Measurements from ENCODE around the gene GBP3.
A peak's percentile ranks its signal among the peaks of the same experiment; 100 is the strongest.
"Not testable (repeated sequence)": the region's sequence is repeated elsewhere in the genome, so short reads cannot be mapped to it uniquely, and the experiment has no call there.

The GBP3 gene

DNA sequence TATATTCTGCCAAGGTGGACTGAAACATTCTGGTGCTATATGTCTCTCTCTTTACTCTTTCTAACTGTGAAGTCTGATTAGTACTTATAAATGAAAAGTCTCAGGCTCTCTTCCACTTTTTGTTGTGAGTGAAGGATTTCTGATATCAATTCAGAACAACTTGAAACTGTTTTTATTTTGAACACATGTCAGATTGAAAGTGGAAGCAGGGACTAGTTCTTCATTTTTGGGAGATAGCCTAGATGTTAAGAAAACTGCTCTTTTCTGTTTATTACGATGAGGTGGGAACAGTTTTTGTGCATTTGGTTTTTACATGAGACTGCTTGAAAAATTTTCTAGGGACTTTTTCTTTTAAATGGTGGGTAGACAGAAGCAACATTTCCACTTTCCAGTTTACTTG is 14.5 kb upstream of the GBP3 start:
- no peak for DNase-seq

DNA sequence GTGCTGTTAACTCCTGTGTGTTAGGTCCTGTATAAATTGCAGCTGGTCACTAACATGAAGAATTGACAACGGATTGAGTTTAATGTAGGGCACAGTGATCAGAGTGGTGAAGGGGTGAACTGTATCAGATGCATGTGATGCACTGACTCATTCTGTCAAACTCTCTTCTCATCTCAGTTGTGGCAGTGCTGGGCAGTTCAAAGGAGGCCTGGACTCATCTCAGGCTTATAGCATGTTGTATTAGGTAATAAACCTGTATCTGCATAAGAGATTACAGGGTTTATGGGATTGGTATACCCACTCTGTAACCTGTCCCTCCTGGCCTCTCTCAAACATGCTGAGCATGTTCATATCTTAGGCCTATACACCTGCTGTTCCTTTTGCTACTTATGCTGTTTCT is 12.4 kb upstream of the GBP3 start:
- DNase-seq: no peak

GRCh38 chr1:89034004-89034403 is 11.3 kb upstream of the GBP3 start:
- DNase-seq: peak; percentile 33

- DNase-seq: not testable (repeated sequence)
These were observed 6.4 kb upstream of the GBP3 start for GRCh38 chr1:89029051-89029450.

GRCh38 chr1:89025928-89026327 is 3.3 kb upstream of the GBP3 start:
- DNase-seq: no peak

GRCh38 chr1:89023026-89023425 is 360 bp upstream of the GBP3 start:
- DNase-seq: no peak

GRCh38 chr1:89018318-89018717 is 4.3 kb downstream of the GBP3 start:
- not testable (repeated sequence) for DNase-seq

GRCh38 chr1:89008511-89008910 is 14.2 kb downstream of the GBP3 start:
- no peak for DNase-seq

GRCh38 chr1:89005286-89006151 is 17.1 kb downstream of the GBP3 start:
- no peak for DNase-seq

- DNase-seq: not testable (repeated sequence)
These were observed 20.5 kb downstream of the GBP3 start for GRCh38 chr1:89002176-89002575.

DNA sequence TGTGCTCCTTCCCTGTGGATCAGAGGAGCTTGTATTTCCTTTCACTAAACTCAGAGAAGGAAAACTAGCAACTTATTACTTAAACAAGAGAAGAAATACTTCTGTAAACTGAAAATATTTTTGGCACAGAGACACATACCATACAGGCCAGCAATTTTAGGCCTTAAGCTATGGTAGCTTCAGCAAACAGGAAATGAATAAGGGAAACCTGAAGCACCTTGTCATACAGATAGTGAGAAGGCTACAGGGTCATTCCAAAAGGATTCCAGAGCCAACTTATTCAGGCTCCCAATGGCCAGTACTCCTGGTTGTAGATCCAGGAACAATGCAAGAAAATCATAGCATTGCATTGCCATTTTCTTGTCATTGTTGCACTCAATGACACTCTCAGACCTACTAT is 21.2 kb downstream of the GBP3 start:
- no peak for DNase-seq

DNA sequence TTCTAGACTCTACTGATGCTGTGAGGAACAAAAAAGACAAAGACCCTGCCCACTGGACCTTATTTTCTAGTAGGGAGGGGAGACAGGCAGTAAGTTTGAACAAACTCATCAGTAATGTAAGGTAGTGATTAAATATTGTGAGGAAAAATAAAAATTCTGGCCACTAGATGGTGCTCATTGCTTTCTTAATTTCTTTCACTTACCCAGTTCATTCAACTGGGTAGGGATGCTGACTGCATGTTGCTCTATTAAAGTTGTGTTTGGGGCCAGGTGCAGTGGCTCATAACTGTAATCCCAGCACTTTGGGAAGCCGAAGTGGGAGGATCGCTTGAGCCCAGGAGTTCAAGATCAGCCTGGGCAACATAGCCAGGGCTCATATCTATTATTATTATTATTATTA is 23.9 kb downstream of the GBP3 start:
- no peak for DNase-seq

DNA sequence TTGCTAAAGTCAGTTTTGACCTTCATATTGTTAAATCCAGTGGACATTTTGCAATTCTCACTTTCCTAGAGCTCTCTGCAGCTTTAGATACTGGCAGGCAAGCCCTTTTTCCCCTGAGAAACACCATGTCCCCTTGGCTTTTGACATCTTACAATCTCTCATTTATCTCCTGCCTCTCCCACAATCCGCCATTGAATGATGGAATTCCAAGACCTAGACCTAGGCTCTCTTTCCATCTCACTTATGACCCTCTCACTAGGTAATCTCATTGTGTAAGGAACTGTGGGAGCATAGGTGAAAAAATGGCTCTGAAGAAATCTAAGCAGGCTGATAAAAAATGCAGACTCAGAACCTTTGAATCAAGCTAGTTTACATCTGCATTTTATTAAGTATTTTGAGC is 32.2 kb downstream of the GBP3 start:
- DNase-seq: no peak

GRCh38 chr1:88985692-88986091 is 37.0 kb downstream of the GBP3 start:
- no peak for DNase-seq

GRCh38 chr1:88985032-88985431 is 37.6 kb downstream of the GBP3 start:
- DNase-seq: no peak

- DNase-seq: no peak
These were observed 38.1 kb downstream of the GBP3 start for GRCh38 chr1:88984569-88984968.

GRCh38 chr1:88983791-88984559 is 38.7 kb downstream of the GBP3 start:
- DNase-seq: no peak

GRCh38 chr1:88982055-88982454 is 40.6 kb downstream of the GBP3 start:
- DNase-seq: no peak

DNA sequence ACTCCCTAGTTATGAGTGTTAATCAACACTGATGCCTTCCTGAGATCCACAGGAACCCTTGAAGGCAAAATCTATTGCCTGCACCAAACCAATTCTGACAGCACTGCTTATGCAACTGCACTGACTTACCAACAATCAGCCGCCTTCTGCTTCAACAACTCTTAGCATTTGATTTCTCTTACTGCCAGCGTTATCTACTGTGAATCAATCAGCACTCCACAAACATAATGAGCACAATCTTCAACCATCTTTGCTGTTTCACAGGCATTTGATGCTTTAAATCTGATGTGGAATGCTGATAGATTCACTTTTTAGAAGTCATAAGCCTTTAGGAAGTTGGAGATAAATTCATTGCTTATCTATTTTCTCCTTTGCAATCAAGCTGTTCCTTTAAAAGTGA is 41.2 kb downstream of the GBP3 start:
- not testable (repeated sequence) for DNase-seq

GRCh38 chr1:88980870-88981269 is 41.8 kb downstream of the GBP3 start:
- DNase-seq: no peak

DNA sequence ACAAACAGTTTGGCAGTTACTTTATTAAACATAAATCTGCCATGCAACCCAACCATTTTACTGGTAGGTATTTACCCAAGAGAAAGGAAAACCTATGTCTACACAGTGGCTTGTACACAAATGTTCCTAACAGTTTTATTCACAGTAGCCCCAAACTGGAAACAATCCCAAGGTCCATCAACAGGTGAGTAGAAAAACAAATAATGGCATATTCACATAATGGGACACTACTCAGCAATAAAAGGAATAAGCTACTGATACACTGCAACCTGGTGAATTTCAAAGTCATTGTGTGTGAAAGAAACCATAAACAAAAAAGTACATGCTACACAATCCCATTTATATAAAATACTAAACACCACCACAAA is 42.9 kb downstream of the GBP3 start:
- no peak for DNase-seq

- DNase-seq: no peak
These were observed 43.5 kb downstream of the GBP3 start for GRCh38 chr1:88979054-88979748.

- no peak for DNase-seq
These were observed 46.4 kb downstream of the GBP3 start for GRCh38 chr1:88976235-88976634.
